Mesenchymal stem cell (in vitro differentiated cells and primary cell): ENCODE measurements around the gene AP2S1.
"Not testable (repeated sequence)": the region's sequence is repeated elsewhere in the genome, so short reads cannot be mapped to it uniquely, and the experiment has no call there.

Experiments used
- DNase-seq: peaks from one replicate; pipeline ENCODE4 v3.0.0-alpha.2; 2013
- H2AFZ ChIP-seq: one replicate; pipeline ENCODE4 v1.6.1; 2013; ENCODE audit warnings: low read depth, mild to moderate bottlenecking, control low read depth, inconsistent platforms, low read length, moderate library complexity
- H2AK5ac ChIP-seq: 2 replicates; pipeline ENCODE4 v1.6.1; 2013; ENCODE audit warnings: low read length, moderate library complexity, mild to moderate bottlenecking, inconsistent platforms; ENCODE audit not compliant: severe bottlenecking
- H2BK120ac ChIP-seq: one replicate; pipeline ENCODE4 v1.6.1; 2013; ENCODE audit warnings: low read depth, mild to moderate bottlenecking, inconsistent platforms, low read length, moderate library complexity
- H2BK12ac ChIP-seq, 2 experiments: one replicate each; pipeline ENCODE4 v1.6.1; 2013; ENCODE audit warnings: inconsistent platforms in 2 of 2, low read length in 2 of 2, mild to moderate bottlenecking in 2 of 2, moderate library complexity in 2 of 2, control low read depth in 1 of 2
- H2BK15ac ChIP-seq: one replicate; pipeline ENCODE4 v1.6.1; 2013; ENCODE audit warnings: mild to moderate bottlenecking, low read depth, inconsistent platforms; ENCODE audit not compliant: poor library complexity, severe bottlenecking
- H2BK5ac ChIP-seq: 2 replicates; pipeline ENCODE4 v1.6.1; 2013; ENCODE audit warnings: low read depth, mild to moderate bottlenecking, low read length, control low read depth, inconsistent platforms; ENCODE audit not compliant: poor library complexity, severe bottlenecking
- H3K14ac ChIP-seq, 2 experiments: one replicate each; pipeline ENCODE4 v1.6.1; 2013; ENCODE audit warnings: inconsistent platforms in 2 of 2, low read length in 2 of 2, control low read depth in 1 of 2, mild to moderate bottlenecking in 1 of 2, moderate library complexity in 1 of 2
- H3K18ac ChIP-seq, 2 experiments: one replicate each; pipeline ENCODE4 v1.6.1; 2013; ENCODE audit warnings: inconsistent platforms in 2 of 2, low read length in 2 of 2, control low read depth in 1 of 2, low read depth in 1 of 2, mild to moderate bottlenecking in 1 of 2
- H3K23ac ChIP-seq, 2 experiments: one replicate each; pipeline ENCODE4 v1.6.1; 2013; ENCODE audit warnings: inconsistent platforms in 2 of 2, low read length in 2 of 2, mild to moderate bottlenecking in 2 of 2, moderate library complexity in 2 of 2, control low read depth in 1 of 2
- H3K27ac ChIP-seq: 2 replicates; pipeline ENCODE4 v1.5.1; 2013; ENCODE audit warnings: mild to moderate bottlenecking, moderate library complexity, low read length, control low read depth, inconsistent platforms; ENCODE audit not compliant: poor library complexity, severe bottlenecking
- H3K27me3 ChIP-seq, 2 experiments: 2 replicates each; pipeline versions ENCODE4 v1.6.1 to v1.7.0; 2013; ENCODE audit warnings: low read length in 2 of 2, mild to moderate bottlenecking in 2 of 2, moderate library complexity in 2 of 2, control low read depth in 1 of 2, inconsistent platforms in 1 of 2; ENCODE audit not compliant: control insufficient read depth in 1 of 2, insufficient read depth in 1 of 2
- H3K36me3 ChIP-seq, 2 experiments: 2 replicates each; pipeline versions ENCODE4 v1.6.1 to v1.7.0; 2013; ENCODE audit warnings: low read length in 2 of 2, control low read depth in 1 of 2, inconsistent platforms in 1 of 2, low read depth in 1 of 2, mild to moderate bottlenecking in 1 of 2; ENCODE audit not compliant: insufficient read depth in 2 of 2, control insufficient read depth in 1 of 2
- H3K4ac ChIP-seq, 2 experiments: one replicate each; pipeline ENCODE4 v1.6.1; 2013; ENCODE audit warnings: inconsistent platforms in 2 of 2, low read length in 2 of 2, mild to moderate bottlenecking in 2 of 2, moderate library complexity in 2 of 2, control low read depth in 1 of 2, low read depth in 1 of 2
- H3K4me1 ChIP-seq: 2 replicates; pipeline ENCODE4 v1.6.1; 2013; ENCODE audit warnings: low read depth, low read length, control low read depth; ENCODE audit not compliant: control insufficient read depth, insufficient read depth
- H3K4me2 ChIP-seq: 2 replicates; pipeline ENCODE4 v1.6.1; 2013; ENCODE audit warnings: low read length, mild to moderate bottlenecking, inconsistent platforms; ENCODE audit not compliant: poor library complexity, severe bottlenecking
- H3K4me3 ChIP-seq, 2 experiments: 2 replicates each; pipeline versions ENCODE4 v1.5.1 to v1.7.0; 2013; ENCODE audit warnings: low read length in 2 of 2, mild to moderate bottlenecking in 2 of 2, control low read depth in 1 of 2, low read depth in 1 of 2; ENCODE audit not compliant: insufficient read depth in 1 of 2
- H3K79me1 ChIP-seq: replicated peaks from 2 replicates; pipeline ENCODE4 v1.6.1; 2013; ENCODE audit warnings: mild to moderate bottlenecking, control low read depth, low read length, inconsistent platforms; ENCODE audit not compliant: poor library complexity, severe bottlenecking
- H3K9ac ChIP-seq: 2 replicates; pipeline ENCODE4 v1.7.0; 2013; ENCODE audit warnings: mild to moderate bottlenecking, low read length, moderate library complexity
- H3K9me3 ChIP-seq: 2 replicates; pipeline ENCODE4 v1.7.0; 2013; ENCODE audit warnings: mild to moderate bottlenecking, low read length; ENCODE audit not compliant: control insufficient read depth
- H4K8ac ChIP-seq: one replicate; pipeline ENCODE4 v1.6.1; 2013; ENCODE audit warnings: inconsistent platforms, mild to moderate bottlenecking, low read length, moderate library complexity
- H4K91ac ChIP-seq: one replicate; pipeline ENCODE4 v1.6.1; 2013; ENCODE audit warnings: mild to moderate bottlenecking, low read length, inconsistent platforms
- whole genome bisulfite sequencing: methylation state at CpG from one replicate; pipeline ENCODE4 v1.1.7; 2013; ENCODE audit warnings: mixed read lengths; 5-methylcytosine and 5-hydroxymethylcytosine counted together

AP2S1 gene

GRCh38 chr19:46886546-46887239, 36.0 kb upstream of the AP2S1 start:
- H2BK5ac ChIP-seq = no peak overlapping the region
- WGBS = 95% methylated on average over 5 of the region's 5 CpGs

GRCh38 chr19:46885411-46885810, 34.8 kb upstream of the AP2S1 start:
- no peak overlapping the region for H4K8ac ChIP-seq
- no peak overlapping the region for H3K4me2 ChIP-seq
- H2BK120ac ChIP-seq = no peak overlapping the region
- H2AK5ac ChIP-seq = no peak overlapping the region
- peaks cover 7% of the 10 kb centered on the region for H3K4me1 ChIP-seq
- peaks cover 21% of the 10 kb centered on the region for H3K79me1 ChIP-seq
- H3K27me3 ChIP-seq = no peaks in the 10 kb centered on the region
- WGBS = no CpG with 5 or more reads among the region's 2 CpGs
- H3K23ac ChIP-seq = no peak overlapping the region
- no peak overlapping the region for H3K18ac ChIP-seq
- no peak overlapping the region for H3K9ac ChIP-seq
- no peak overlapping the region for H3K4ac ChIP-seq
- no peaks in the 10 kb centered on the region for H3K9me3 ChIP-seq
- no peak overlapping the region for H2AFZ ChIP-seq
- H2BK15ac ChIP-seq = no peak overlapping the region
- no peak overlapping the region for H3K4me3 ChIP-seq
- H2BK12ac ChIP-seq = no peak overlapping the region
- no peak overlapping the region for H3K27ac ChIP-seq
- H2BK5ac ChIP-seq = no peak overlapping the region
- no peak overlapping the region for H3K14ac ChIP-seq
- H4K91ac ChIP-seq = no peak overlapping the region
- DNase-seq = no peak
- no peaks in the 10 kb centered on the region for H3K36me3 ChIP-seq

More at GRCh38 chr19:46886546-46887239, 36.0 kb upstream of the AP2S1 start:
- H3K36me3 ChIP-seq = no peaks in the 10 kb centered on the region
- no peak overlapping the region for H3K27ac ChIP-seq
- no peak overlapping the region for H2AFZ ChIP-seq
- H3K4me3 ChIP-seq = no peak overlapping the region
- H2BK15ac ChIP-seq = no peak overlapping the region
- peaks cover 8% of the 10 kb centered on the region for H3K4me1 ChIP-seq
- H3K9me3 ChIP-seq = no peaks in the 10 kb centered on the region
- H3K27me3 ChIP-seq = no peaks in the 10 kb centered on the region
- no peak overlapping the region for H4K91ac ChIP-seq
- no peak overlapping the region for H3K23ac ChIP-seq
- H3K79me1 ChIP-seq = peaks cover 21% of the 10 kb centered on the region
- H3K4ac ChIP-seq = no peak overlapping the region
- H2BK12ac ChIP-seq = no peak overlapping the region
- H3K18ac ChIP-seq = no peak overlapping the region
- H3K14ac ChIP-seq = no peak overlapping the region
- DNase-seq = no peak
- H2BK120ac ChIP-seq = no peak overlapping the region
- H4K8ac ChIP-seq = no peak overlapping the region
- H3K4me2 ChIP-seq = no peak overlapping the region
- no peak overlapping the region for H3K9ac ChIP-seq
- H2AK5ac ChIP-seq = no peak overlapping the region

- H2BK12ac ChIP-seq, H3K9me3 ChIP-seq, H3K9ac ChIP-seq, H3K27ac ChIP-seq, H4K8ac ChIP-seq, H3K36me3 ChIP-seq, H2BK120ac ChIP-seq, H3K4me3 ChIP-seq, H3K27me3 ChIP-seq, H3K4me2 ChIP-seq, H2BK5ac ChIP-seq, H2AFZ ChIP-seq, H3K18ac ChIP-seq, H3K23ac ChIP-seq, H3K14ac ChIP-seq, H2AK5ac ChIP-seq, H2BK15ac ChIP-seq, H4K91ac ChIP-seq, DNase-seq, H3K4ac ChIP-seq: not testable (repeated sequence)
- peaks cover 21% of the 10 kb centered on the region for H3K79me1 ChIP-seq
- peaks cover 22% of the 10 kb centered on the region for H3K4me1 ChIP-seq
- WGBS = 74% methylated on average over 4 of the region's 4 CpGs
Measured at GRCh38 chr19:46882751-46883150, 32.1 kb upstream of the AP2S1 start.

GRCh38 chr19:46882034-46882433, 31.4 kb upstream of the AP2S1 start:
- Histone ChIP-seq H3K9ac (no peak overlapping the region), H2AFZ (no peak overlapping the region), H3K4me3 (no peak overlapping the region), H3K4me2 (no peak overlapping the region), H3K36me3 (no peaks in the 10 kb centered on the region), H3K27ac (no peak overlapping the region), H3K18ac (no peak overlapping the region), H2AK5ac (no peak overlapping the region), H3K14ac (no peak overlapping the region), H3K23ac (no peak overlapping the region), H3K27me3 (no peaks in the 10 kb centered on the region), H4K91ac (peak overlapping the region; percentile 27), H2BK5ac (no peak overlapping the region), H3K9me3 (no peaks in the 10 kb centered on the region), H2BK15ac (no peak overlapping the region), H4K8ac (no peak overlapping the region), H3K4me1 (peaks cover 22% of the 10 kb centered on the region), H2BK120ac (no peak overlapping the region), H2BK12ac (no peak overlapping the region), H3K4ac (no peak overlapping the region), H3K79me1 (peaks cover 18% of the 10 kb centered on the region)
- 97% methylated on average over 4 of the region's 4 CpGs for WGBS
- DNase-seq = no peak
